ENCODE data around the gene BTN3A1. TPM values are rescaled to one million over a fixed set of nuclear protein-coding genes. Genes with fewer than 3 reads are reported as not detected.
"Not testable (repeated sequence)": the region's sequence is repeated elsewhere in the genome, so short reads cannot be mapped to it uniquely, and the experiment has no call there.

Gene BTN3A1
- 12.5 TPM for polyA plus RNA-seq (2012; ENCODE audit: low read depth, missing spikeins)

DNA sequence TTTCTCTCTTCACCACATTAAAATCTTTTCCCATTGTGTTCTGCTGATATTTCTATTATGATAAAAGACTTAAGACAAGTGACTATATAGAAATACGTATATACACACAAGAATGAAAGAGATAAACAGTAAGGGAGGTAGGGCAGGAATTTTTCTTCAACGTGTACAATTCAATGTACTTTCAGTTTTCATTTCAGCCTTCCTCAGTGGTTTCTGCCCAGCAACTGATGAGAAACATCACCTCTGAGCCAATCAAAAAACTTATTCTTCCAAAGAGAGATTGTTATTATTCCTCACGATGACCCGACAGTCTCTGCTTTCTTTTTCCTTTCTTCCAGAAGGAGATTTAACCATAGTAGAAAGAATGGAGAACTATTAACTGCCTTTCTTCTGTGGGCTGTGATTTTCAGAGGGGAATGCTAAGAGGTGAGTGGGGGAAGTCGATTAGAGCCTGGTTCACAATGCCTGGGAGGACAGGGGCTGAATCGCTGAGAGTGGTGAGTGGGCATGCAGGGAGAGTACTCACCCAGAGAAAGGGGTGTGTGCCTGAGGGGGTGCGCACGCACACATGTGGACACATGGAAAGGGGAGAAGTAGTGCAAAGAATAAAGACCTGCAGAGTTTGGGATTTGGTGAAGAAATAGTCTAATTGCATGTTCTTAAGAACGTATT lies at the start of gene BTN3A1:
TSS of gene BTN3A1 (plus strand) at position 289 of the 672 bp plus-strand sequence. CDS start 3,289 bp downstream, outside the sequence.
- DNase-seq (ENCODE audit: insufficient read length, low spot score) (no peak), FAIRE-seq (peak; percentile 83)
- TF ChIP-seq TAF1 (IDR thresholded peaks at IDR 0.05; ENCODE audit: low read depth, low read length) (no peak), POU2F2 (IDR thresholded peaks at IDR 0.05; ENCODE audit: low read depth, low read length) (no peak), SPI1 (IDR thresholded peaks at IDR 0.05; ENCODE audit: low read depth, low read length) (no peak), POLR2AphosphoS5 (IDR thresholded peaks at IDR 0.05; ENCODE audit: low read depth, low read length) (no peak), PAX5 (IDR thresholded peaks at IDR 0.05; ENCODE audit: insufficient read depth, low read length, severe bottlenecking) (no peak), POLR2A (IDR thresholded peaks at IDR 0.05; ENCODE audit: low read depth, low read length) (0 out of 2 replicates have a peak, but pooled peaks have one; percentile 40)

DNA sequence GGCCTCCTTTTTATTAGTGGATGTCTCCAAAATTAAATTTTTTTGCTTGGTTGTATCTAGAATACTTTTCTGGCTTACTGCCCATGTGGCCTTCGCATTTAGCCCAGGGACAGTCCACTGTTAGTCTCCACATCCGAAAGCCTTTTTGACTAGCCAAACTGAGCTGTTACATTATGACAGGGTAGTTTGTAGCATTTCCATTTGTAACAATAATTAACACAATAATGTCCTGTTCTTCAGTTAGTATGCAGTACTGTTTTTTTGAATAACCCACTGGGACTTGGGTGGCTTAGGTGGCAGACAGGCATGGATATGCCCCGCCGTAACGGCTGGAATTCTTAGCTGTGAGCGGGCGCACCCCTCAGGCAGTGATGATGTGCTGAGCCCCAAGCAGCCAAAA lies 49.8 kb upstream of the BTN3A1 start:
- FAIRE-seq: no peak
- DNase-seq (ENCODE audit: insufficient read length, low spot score): no peak
- TF ChIP-seq POLR2AphosphoS5 (IDR thresholded peaks at IDR 0.05; ENCODE audit: low read depth, low read length) (no peak), POLR2A (IDR thresholded peaks at IDR 0.05; ENCODE audit: low read depth, low read length) (no peak), SPI1 (IDR thresholded peaks at IDR 0.05; ENCODE audit: low read depth, low read length) (no peak), TAF1 (IDR thresholded peaks at IDR 0.05; ENCODE audit: low read depth, low read length) (no peak), PAX5 (IDR thresholded peaks at IDR 0.05; ENCODE audit: insufficient read depth, low read length, severe bottlenecking) (no peak), POU2F2 (IDR thresholded peaks at IDR 0.05; ENCODE audit: low read depth, low read length) (no peak)

DNA sequence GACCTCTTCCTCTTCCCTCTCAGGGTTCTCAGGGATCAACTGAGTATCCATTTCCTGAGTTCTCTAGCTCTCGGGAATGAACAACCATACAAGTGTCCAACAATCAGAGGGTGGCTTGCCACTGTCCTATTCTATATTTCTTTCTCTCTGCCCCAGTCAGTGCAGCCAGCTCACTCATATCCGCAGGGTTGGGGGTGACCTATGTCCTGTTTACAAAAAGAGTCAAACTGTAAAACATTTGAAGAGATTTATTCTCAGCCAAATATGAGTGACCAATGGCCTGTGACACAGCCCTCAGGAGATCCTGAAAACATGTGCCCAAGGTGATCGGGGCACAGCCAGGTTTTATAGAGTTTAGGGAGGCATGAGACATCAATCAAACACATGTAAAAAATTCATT lies 47.9 kb upstream of the BTN3A1 start:
- TF ChIP-seq SPI1 (IDR thresholded peaks at IDR 0.05; ENCODE audit: low read depth, low read length) (no peak), POU2F2 (IDR thresholded peaks at IDR 0.05; ENCODE audit: low read depth, low read length) (no peak), PAX5 (IDR thresholded peaks at IDR 0.05; ENCODE audit: insufficient read depth, low read length, severe bottlenecking) (no peak), POLR2AphosphoS5 (IDR thresholded peaks at IDR 0.05; ENCODE audit: low read depth, low read length) (no peak), TAF1 (IDR thresholded peaks at IDR 0.05; ENCODE audit: low read depth, low read length) (no peak), POLR2A (IDR thresholded peaks at IDR 0.05; ENCODE audit: low read depth, low read length) (no peak)
- DNase-seq (ENCODE audit: insufficient read length, low spot score): no peak
- FAIRE-seq: no peak

DNA sequence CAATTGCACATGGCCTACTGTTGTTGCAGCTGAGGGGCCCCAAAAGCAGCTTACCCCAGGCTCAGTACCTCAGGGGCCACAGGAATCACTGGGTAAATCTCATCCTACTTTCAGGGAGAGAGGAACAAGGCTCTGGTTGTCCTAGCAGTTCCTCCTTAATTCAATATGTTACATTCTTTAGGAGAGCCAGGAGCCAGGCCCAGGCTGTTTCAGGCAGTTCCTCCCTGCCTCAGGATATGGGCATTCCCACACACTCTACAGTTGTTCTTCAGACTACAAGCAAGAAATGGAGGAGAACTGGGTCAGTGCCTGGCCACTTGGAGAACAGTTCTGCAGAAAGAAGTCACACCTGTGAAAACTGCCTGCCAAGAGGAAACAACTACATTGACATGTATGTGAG lies 46.7 kb upstream of the BTN3A1 start:
- DNase-seq (ENCODE audit: insufficient read length, low spot score): no peak
- no peak for FAIRE-seq

DNA sequence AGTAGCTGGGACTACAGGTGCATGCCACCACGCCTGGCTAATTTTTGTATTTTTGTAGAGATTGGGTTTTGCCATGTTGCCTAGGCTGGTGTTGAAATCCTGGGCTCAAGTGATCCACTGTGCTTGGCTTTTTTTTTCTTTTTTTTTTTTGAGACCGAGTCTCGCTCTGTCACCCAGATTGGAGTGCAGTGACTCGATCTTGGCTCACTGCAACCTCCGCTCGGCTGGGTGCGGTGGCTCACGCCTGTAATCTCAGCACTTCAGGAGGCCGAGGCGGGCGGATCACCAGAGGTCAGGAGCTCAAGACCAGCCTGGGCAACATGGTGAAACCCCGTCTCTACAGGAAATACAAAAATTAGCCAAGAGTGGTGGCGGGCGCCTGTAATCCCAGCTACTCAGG lies 44.5 kb upstream of the BTN3A1 start:
- FAIRE-seq; DNase-seq (ENCODE audit: insufficient read length, low spot score): not testable (repeated sequence)

More for the DNA sequence above, 46.7 kb upstream of the BTN3A1 start:
- no peak for TF ChIP-seq POU2F2 (IDR thresholded peaks at IDR 0.05; ENCODE audit: low read depth, low read length)
- TF ChIP-seq TAF1 (IDR thresholded peaks at IDR 0.05; ENCODE audit: low read depth, low read length): no peak
- TF ChIP-seq PAX5 (IDR thresholded peaks at IDR 0.05; ENCODE audit: insufficient read depth, low read length, severe bottlenecking): no peak

DNA sequence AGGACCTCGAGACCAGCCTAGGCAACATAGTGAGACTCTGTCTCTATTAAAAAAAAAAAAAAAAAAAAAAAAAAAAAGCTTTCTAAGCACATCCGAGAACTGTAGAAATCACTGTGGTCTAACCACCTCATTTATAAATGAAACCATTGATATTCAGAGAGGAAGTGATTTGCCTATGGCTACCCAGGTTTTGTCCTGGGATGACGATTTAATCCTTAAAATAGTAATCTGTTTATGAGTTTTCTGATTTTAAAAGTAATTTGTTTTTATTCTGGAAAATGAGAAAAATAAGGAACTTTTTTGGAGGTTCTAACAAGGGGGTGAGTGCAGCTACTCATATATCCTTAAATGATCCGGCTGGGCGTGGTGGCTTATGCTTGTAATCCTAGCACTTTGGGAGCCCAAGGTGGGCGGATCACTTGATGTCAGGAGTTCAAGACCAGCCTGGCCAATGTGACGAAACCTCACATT lies 43.5 kb upstream of the BTN3A1 start:
- TF ChIP-seq SPI1 (IDR thresholded peaks at IDR 0.05; ENCODE audit: low read depth, low read length): peak; percentile 85
- peak; percentile 81 for TF ChIP-seq POU2F2 (IDR thresholded peaks at IDR 0.05; ENCODE audit: low read depth, low read length)
- TF ChIP-seq POLR2AphosphoS5 (IDR thresholded peaks at IDR 0.05; ENCODE audit: low read depth, low read length): no peak
- peak; percentile 33 for FAIRE-seq
- peak; percentile 23 for DNase-seq (ENCODE audit: insufficient read length, low spot score)

DNA sequence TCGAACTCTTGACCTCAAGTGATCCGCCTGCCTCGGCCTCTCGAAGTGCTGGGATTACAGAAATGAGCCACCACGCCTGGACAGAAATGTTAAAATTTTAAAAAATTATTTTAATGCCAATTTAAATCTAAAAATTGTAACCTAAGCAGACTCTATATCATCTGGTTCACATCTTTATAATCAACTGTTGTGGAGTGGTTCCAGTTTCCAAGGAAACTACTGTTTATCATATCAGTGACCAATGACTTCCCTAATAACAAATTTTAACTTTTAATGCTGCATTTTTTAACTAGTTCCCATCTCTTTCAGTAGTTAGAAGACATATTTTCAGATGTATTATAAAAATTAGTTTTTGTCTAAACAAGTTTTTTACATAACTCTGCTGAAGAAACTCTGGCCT lies 42.3 kb upstream of the BTN3A1 start:
- TF ChIP-seq POU2F2 (IDR thresholded peaks at IDR 0.05; ENCODE audit: low read depth, low read length): no peak
- TF ChIP-seq POLR2AphosphoS5 (IDR thresholded peaks at IDR 0.05; ENCODE audit: low read depth, low read length): no peak
- no peak for TF ChIP-seq POLR2A (IDR thresholded peaks at IDR 0.05; ENCODE audit: low read depth, low read length)
- no peak for TF ChIP-seq PAX5 (IDR thresholded peaks at IDR 0.05; ENCODE audit: insufficient read depth, low read length, severe bottlenecking)
- no peak for TF ChIP-seq SPI1 (IDR thresholded peaks at IDR 0.05; ENCODE audit: low read depth, low read length)
- no peak for TF ChIP-seq TAF1 (IDR thresholded peaks at IDR 0.05; ENCODE audit: low read depth, low read length)
- DNase-seq (ENCODE audit: insufficient read length, low spot score) (no peak), FAIRE-seq (no peak)

DNA sequence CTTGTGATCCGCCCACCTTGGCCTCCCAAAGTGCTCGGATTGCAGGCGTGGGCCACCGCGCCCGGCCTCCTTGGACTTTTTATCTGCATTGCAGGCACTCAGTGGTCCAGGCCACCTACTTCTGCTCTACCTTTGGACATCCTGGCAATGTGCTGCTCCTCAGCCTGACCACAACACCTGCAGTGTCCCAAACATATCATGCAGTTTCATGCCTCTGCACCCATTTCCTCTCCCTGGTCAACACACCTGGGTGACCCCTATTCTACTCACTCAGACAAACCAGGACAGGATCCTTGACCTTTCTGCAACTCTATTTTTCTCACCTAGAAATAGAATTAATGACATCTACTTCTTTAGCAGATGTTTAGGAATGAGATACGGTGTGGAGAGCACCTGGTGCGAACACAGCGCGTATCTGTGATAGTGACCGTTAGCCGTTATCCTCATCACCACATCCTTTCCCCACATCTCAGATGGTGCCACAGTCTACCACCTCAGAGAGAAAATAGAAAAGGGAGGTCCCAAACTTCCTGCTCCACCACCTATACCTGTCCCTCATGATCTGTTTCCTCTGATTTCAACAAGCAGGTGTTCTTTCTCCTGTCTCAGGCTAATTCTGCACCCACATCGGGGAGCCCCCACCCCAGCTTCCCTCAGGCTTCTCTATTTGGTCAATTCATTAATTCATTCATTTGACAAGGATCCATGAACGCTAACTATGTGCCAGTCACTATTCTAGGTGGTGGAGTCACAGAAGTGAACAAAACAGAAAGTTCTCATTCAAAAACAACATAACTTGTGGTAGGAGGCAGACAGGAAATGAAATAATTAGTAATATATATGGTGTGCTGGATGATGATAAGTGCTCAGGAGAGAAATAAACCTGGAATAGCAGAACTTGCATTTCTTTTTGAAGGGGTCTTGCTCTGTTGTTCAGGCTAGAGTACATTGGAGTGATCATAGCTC lies 41.3 kb upstream of the BTN3A1 start:
- peak; percentile 67 for FAIRE-seq
- DNase-seq (ENCODE audit: insufficient read length, low spot score): no peak
- TF ChIP-seq POU2F2 (IDR thresholded peaks at IDR 0.05; ENCODE audit: low read depth, low read length): no peak
- TF ChIP-seq SPI1 (IDR thresholded peaks at IDR 0.05; ENCODE audit: low read depth, low read length): no peak; the same call in 1 of the 2 replicates
- no peak for TF ChIP-seq TAF1 (IDR thresholded peaks at IDR 0.05; ENCODE audit: low read depth, low read length)
- TF ChIP-seq PAX5 (IDR thresholded peaks at IDR 0.05; ENCODE audit: insufficient read depth, low read length, severe bottlenecking): no peak
- TF ChIP-seq POLR2A (IDR thresholded peaks at IDR 0.05; ENCODE audit: low read depth, low read length): no peak
- no peak for TF ChIP-seq POLR2AphosphoS5 (IDR thresholded peaks at IDR 0.05; ENCODE audit: low read depth, low read length)

DNA sequence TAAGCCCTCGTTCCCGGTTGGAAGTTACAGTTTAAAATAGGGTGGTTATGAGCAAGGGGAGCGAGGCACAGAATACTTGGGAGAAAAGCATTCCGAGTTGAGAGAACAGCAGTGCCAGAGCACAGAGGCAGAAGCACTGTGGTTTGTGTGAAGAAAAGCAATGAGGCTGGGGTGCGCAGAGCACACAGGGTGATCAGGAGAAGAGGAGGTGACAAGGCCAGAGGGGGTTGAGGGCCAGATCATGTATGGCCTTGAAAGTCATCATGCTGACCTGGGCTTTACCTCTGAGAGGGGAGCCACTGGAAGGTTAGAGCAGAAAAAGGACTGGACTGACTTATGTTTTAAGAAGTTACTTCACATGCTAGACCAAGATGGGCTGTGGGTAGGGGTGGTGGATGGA lies 40.5 kb upstream of the BTN3A1 start:
- FAIRE-seq: peak; percentile 40
- TF ChIP-seq POLR2AphosphoS5 (IDR thresholded peaks at IDR 0.05; ENCODE audit: low read depth, low read length) (no peak), POU2F2 (IDR thresholded peaks at IDR 0.05; ENCODE audit: low read depth, low read length) (no peak), TAF1 (IDR thresholded peaks at IDR 0.05; ENCODE audit: low read depth, low read length) (no peak)

More for the DNA sequence above, 40.5 kb upstream of the BTN3A1 start:
- no peak for DNase-seq (ENCODE audit: insufficient read length, low spot score)
